Thyroid gland (tissue), 4 donors: ENCODE results near the gene PRELP.

ENCODE experiments used
- POLR2A ChIP-seq, 2 donors: fragments of 450-650 bp; IDR thresholded peaks; one replicate each; pipeline ENCODE4 v1.6.1; 2017; ENCODE audit warnings: antibody characterized with exemption in 2 of 2, mild to moderate bottlenecking in 2 of 2, moderate library complexity in 1 of 2
- TF ChIP-seq, protein P1 (sequence below), 6 experiments: fragments of 200-600 bp in 3 of 6; fragments of 450-650 bp in 3 of 6; sonication (generic) in 3 of 6; IDR thresholded peaks; one replicate each; pipeline ENCODE4 v1.5.1; 2016 to 2019; ENCODE audit warnings: antibody characterized with exemption in 6 of 6, mild to moderate bottlenecking in 2 of 6, inconsistent platforms in 1 of 6, moderate library complexity in 1 of 6

DNA sequence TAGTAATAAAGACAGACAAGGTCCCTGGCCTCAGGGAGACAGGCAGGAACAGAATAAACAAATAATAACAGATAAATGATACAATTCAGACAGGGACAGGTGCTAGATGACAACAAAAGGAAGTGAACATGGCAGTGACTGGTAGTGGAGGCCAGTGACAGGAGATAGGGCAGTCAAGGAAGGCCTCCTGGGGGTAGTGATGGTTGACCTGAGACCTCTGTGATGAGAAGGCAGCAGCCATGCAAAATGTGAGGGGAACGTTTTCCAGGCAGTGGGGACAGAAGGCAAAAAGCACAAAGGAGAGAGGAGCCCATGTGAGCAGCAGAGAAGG is 36.9 kb downstream of the PRELP start:
- TF ChIP-seq, protein P1, sequence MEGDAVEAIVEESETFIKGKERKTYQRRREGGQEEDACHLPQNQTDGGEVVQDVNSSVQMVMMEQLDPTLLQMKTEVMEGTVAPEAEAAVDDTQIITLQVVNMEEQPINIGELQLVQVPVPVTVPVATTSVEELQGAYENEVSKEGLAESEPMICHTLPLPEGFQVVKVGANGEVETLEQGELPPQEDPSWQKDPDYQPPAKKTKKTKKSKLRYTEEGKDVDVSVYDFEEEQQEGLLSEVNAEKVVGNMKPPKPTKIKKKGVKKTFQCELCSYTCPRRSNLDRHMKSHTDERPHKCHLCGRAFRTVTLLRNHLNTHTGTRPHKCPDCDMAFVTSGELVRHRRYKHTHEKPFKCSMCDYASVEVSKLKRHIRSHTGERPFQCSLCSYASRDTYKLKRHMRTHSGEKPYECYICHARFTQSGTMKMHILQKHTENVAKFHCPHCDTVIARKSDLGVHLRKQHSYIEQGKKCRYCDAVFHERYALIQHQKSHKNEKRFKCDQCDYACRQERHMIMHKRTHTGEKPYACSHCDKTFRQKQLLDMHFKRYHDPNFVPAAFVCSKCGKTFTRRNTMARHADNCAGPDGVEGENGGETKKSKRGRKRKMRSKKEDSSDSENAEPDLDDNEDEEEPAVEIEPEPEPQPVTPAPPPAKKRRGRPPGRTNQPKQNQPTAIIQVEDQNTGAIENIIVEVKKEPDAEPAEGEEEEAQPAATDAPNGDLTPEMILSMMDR (IDR thresholded peaks at IDR 0.05), result no peak
- TF ChIP-seq POLR2A (IDR thresholded peaks at IDR 0.05), result no peak
